ENCODE data around the gene OR52K1.

Gene OR52K1

GRCh38 chr11:4482445-4482844 lies at the start of gene OR52K1:
Gene OR52K1, plus strand, starts transcription at chr11:4482646. Its CDS starts 6,255 bp downstream, at chr11:4488901.
- no peak for DNase-seq (ENCODE audit: low read depth in 3 of 3, low spot score in 1 of 3)

DNA sequence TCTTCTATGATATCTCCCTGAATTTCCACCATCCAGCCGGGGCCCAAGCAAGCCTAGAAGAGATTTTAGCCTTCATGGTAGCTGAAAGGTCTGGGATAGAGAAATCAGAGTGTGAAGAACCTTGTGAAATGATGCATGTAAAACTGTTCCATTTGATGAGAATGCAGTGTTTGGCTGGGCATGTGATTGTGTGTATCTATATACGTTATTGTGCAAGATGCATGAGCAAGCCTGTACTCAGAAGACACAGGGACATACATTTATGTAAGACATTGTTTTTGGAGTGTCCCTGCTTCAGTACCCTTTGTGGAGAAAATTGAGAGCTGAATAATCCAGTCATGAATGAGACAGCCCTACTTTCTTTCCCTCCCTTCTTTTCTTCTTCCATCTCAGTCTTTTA lies 48.6 kb upstream of the OR52K1 start:
- DNase-seq (ENCODE audit: low read depth in 3 of 3, low spot score in 1 of 3): no peak

- DNase-seq (ENCODE audit: low read depth in 3 of 3, low spot score in 1 of 3): no peak
Measured at GRCh38 chr11:4436411-4436810, 46.0 kb upstream of the OR52K1 start.

DNA sequence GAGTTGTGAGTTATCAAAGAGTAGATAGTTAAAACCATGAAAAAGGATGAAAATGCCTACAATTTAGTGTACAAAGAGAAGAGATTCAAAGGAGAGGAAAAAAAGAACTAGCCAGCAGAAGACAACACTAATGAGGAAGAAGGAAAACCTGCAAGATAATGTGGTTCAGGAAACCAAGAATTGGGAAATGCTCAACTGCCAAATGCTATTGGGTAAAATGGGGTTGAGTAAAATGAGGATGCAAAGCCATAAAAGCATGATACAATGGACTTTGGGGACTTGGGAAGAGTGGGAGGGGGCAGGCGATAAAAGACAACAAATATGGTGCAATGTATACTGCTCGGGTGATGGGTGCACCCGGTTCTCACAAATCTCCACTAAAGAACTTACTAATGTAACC lies 40.9 kb upstream of the OR52K1 start:
- no peak for DNase-seq (ENCODE audit: low read depth in 3 of 3, low spot score in 1 of 3)

DNA sequence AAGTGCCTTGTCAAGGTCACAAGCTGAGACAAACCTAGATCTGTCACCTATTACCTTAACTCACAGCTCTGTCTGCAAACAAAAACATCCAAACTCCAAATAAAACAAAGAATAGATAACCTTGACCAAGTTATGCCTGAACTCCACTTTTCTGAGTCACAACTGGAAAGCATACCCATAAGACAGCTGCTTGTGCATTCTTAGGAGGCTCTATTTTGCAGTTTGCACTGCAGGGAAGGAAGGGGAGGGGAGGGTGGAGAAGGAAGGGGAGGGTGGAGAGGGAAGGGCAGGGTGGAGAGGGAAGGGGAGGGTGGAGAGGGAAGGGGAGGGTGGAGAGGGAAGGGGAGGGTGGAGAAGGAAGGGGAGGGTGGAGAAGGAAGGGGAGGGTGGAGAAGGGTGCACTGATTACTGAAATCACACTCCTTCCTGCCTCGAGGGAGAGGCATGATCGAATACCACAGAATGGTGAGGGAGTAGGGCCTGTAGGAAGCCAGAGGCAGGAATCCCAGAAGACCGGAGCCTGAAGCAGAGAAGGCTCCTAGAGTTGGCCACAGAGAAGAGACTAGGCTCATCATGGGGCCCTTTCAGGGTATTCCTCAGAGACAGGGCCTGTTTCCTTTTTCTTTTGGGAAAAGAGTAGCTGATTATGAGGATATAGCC lies 39.1 kb upstream of the OR52K1 start:
- no peak for DNase-seq (ENCODE audit: low read depth in 3 of 3, low spot score in 1 of 3)

- no peak for DNase-seq (ENCODE audit: low read depth in 3 of 3, low spot score in 1 of 3)
Measured at GRCh38 chr11:4448995-4449394, 33.5 kb upstream of the OR52K1 start, which contains the start of gene OR52K2. Gene OR52K2, plus strand, starts transcription at chr11:4449295. Its CDS starts 45 bp downstream, at chr11:4449340.

DNA sequence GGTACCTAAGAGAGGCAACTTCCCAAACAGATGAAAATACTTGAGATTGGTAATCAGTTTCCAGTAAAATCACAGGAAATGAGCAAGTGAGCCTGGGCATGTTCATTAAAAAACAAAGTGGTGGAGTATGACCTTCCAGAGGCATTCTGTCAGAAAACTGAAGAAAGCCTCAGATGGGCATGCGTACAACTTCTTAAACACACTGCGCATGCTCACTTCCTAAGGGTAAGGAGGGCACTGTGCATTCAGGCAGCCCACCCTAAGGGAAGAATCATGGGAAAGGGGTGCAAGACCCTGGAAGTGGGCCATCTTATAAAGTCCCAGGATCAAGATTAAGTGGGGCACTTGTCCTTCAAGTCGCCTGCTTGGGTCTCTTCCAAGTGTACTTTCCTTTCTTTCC lies 29.3 kb upstream of the OR52K1 start:
- DNase-seq (ENCODE audit: low read depth in 3 of 3, low spot score in 1 of 3): no peak

- DNase-seq (ENCODE audit: low read depth in 3 of 3, low spot score in 1 of 3): no peak
Measured at GRCh38 chr11:4454021-4454420, 28.4 kb upstream of the OR52K1 start.

- no peak for DNase-seq (ENCODE audit: low read depth in 3 of 3, low spot score in 1 of 3)
Measured at GRCh38 chr11:4455419-4455818, 27.0 kb upstream of the OR52K1 start.

GRCh38 chr11:4459500-4459899 lies 22.9 kb upstream of the OR52K1 start:
- DNase-seq (ENCODE audit: low read depth in 3 of 3, low spot score in 1 of 3): no peak

GRCh38 chr11:4460151-4460550 lies 22.3 kb upstream of the OR52K1 start:
- DNase-seq (ENCODE audit: low read depth in 3 of 3, low spot score in 1 of 3): no peak

DNA sequence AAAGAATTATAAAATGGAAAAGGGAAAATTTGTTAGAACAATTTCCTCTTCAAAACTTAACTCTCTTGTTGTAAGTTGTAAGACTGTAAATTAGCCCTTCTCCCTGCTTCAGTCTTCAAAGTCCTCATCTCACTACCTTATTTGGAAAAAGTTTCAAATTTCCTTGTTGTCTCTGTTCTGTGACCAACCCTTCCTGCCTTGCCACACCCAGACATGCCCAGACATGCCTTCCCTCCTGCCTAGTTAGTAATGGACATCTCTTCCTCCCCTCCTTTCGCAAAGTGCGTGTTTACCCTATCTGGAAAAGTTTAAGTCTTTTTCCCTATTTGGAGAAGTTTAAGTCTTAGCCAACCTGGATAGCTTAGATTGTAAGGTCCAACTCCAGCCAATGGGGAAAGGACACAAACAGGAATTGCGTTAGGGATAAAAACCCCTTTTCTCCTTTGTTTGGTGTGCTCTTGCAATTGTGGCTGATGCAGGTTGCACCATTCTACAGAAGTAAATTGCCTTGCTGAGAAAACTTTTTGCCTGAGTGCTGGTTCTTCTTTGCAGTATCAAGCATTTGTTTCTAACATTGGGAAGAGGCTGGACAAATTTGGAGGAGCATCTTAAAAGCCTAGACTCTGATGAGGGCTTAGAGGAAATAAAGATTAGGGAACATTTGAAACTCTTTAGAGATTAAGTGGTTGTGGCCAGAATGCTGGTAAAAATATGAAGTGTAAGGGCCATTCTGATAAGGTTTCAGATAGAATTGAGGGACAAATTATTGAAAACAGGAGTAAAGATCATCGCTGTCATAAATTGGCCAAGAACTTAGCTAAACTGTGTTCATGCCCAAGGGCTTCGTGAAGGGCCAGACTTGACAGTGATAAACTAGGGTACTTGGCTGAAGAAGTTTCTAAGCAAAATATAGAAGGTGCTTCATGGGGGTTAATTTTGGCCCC lies 18.0 kb upstream of the OR52K1 start:
- DNase-seq (ENCODE audit: low read depth in 3 of 3, low spot score in 1 of 3): no peak

- DNase-seq (ENCODE audit: low read depth in 3 of 3, low spot score in 1 of 3): no peak
Measured at GRCh38 chr11:4465407-4465806, 17.0 kb upstream of the OR52K1 start.

DNA sequence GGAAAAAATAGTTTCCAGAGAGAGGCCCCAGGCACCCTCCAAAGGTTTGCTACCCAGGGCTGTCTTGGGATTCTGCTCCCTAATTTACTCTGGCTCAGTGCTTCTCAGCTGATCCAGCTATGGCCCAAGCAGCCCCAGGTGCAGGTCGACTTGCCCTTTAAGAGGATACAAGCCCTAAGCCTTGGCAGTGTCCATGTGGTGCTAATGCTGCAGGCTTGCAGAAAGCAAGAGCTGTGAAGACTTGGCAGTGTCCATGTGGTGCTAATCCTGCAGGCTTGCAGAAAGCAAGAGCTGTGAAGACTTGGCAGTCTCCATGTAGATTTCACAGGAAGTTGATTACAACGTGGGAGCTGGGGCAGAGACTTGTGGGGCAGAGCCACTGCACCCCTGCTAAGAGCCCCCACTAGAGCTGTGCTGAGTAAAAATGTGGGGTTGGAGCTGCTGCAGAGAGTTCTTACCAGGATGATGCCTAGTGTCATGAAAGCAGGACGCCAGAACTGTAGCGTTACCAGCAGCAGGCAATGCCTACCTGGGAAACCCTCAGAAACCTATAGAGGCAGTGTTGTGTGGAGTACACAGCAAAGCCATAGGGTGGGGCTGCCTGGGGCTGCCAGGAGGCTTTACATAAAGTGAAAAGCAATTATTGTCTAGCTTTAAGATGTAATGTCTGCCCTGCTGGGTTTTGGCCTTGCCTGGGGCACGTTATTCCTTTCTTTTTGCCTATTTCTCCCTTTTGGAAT lies 16.1 kb upstream of the OR52K1 start:
- DNase-seq (ENCODE audit: low read depth in 3 of 3, low spot score in 1 of 3): no peak

- no peak for DNase-seq (ENCODE audit: low read depth in 3 of 3, low spot score in 1 of 3)
Measured at GRCh38 chr11:4466871-4467442, 15.5 kb upstream of the OR52K1 start.

- DNase-seq (ENCODE audit: low read depth in 3 of 3, low spot score in 1 of 3): no peak
Measured at GRCh38 chr11:4467811-4468606, 14.4 kb upstream of the OR52K1 start.

- no peak for DNase-seq (ENCODE audit: low read depth in 3 of 3, low spot score in 1 of 3)
Measured at GRCh38 chr11:4479644-4480043, 2.8 kb upstream of the OR52K1 start.

DNA sequence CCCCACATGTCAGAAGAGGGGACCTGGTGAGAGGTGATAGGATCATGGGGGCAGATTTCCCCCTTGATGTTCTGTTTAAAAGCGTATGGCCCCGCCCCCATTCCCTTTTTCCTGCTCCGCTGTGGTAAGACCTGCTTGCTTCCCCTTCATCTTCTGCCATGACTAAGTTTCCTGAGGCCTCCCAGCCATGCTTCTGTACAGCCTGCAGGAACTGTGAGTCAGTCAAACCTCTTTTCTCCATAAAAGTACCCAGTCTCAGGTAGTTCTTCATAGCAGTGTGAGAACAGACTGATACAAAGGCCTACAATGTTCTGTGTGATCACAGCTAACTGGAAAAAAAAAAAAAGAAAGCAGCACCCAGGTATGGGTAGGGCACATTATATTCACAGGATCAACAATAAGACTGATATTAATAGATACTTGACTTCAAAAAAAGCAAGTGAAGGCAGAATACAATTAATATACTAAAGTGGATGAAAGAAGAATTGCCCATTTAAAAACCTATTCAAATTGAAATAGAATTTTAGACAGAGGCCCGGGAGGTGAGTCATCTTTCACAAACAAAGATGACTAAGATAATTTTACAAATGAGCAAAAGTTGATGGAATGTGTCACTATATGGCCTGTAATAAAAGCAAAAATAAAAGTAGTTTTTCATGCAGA lies 1.7 kb upstream of the OR52K1 start:
- no peak for DNase-seq (ENCODE audit: low read depth in 3 of 3, low spot score in 1 of 3)

DNA sequence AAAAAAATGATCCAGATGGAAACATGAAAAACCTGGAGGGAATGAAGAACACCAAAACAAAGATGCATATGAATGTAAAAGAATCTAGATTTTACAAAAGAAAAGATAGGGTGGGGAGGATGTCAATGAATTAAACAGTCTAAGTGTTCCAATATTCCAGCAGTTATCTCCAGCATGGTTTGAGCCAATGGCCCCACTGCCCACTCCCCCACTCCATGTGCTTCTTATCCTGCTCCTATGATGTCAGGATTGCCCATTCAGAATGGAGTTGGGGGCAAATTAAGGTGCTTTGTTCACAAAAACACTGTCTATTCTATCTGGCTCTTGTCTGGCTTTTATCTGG lies 1.2 kb upstream of the OR52K1 start:
- DNase-seq (ENCODE audit: low read depth in 3 of 3, low spot score in 1 of 3): no peak

GRCh38 chr11:4484310-4484709 lies 1.9 kb downstream of the OR52K1 start:
- DNase-seq (ENCODE audit: low read depth in 3 of 3, low spot score in 1 of 3): no peak
